B cell (primary cell): ENCODE results near the gene RCHY1.

ENCODE experiments used
- EZH2 ChIP-seq: IDR thresholded peaks from 2 replicates; pipeline ENCODE4 v1.6.1; 2012; ENCODE audit warnings: borderline replicate concordance, low read depth, mild to moderate bottlenecking, moderate library complexity, low read length; ENCODE audit not compliant: insufficient read depth, poor library complexity, severe bottlenecking
- TF ChIP-seq, protein P1 (sequence below): fragments of 200-600 bp; IDR thresholded peaks from one replicate; pipeline ENCODE4 v1.8.0; 2022; ENCODE audit warnings: antibody characterized with exemption, mild to moderate bottlenecking

DNA sequence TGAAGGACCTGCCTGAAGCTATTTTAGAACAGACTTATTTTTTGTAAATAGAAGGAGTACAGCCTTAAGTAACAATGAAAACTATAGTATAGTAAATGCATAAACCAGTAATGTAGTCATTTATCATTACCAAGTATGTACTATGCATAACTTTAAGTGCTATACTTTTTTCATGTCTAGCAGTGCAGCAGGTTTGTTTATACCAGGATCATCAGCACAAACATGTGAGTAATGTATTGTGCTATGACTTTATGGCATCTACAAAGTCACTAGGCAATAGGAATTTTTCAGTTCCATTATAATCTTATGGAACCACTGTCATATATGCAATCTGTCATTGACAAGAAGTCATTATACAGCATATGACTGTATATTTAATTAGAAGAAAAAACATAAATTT is 38.2 kb upstream of the RCHY1 start:
- no peak for TF ChIP-seq EZH2
- TF ChIP-seq, protein P1, sequence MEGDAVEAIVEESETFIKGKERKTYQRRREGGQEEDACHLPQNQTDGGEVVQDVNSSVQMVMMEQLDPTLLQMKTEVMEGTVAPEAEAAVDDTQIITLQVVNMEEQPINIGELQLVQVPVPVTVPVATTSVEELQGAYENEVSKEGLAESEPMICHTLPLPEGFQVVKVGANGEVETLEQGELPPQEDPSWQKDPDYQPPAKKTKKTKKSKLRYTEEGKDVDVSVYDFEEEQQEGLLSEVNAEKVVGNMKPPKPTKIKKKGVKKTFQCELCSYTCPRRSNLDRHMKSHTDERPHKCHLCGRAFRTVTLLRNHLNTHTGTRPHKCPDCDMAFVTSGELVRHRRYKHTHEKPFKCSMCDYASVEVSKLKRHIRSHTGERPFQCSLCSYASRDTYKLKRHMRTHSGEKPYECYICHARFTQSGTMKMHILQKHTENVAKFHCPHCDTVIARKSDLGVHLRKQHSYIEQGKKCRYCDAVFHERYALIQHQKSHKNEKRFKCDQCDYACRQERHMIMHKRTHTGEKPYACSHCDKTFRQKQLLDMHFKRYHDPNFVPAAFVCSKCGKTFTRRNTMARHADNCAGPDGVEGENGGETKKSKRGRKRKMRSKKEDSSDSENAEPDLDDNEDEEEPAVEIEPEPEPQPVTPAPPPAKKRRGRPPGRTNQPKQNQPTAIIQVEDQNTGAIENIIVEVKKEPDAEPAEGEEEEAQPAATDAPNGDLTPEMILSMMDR = no peak
